ENCODE measurements around the gene TRIM54. TPM values are rescaled to one million over a fixed set of nuclear protein-coding genes. Genes with fewer than 3 reads are reported as not detected.

Gene TRIM54
- total and polyA plus RNA-seq, 2 of the 4 experiments (the other 2 are of a cell fraction) = 0.15 TPM; not detected in 1

- H4K5ac ChIP-seq (ENCODE audit: low read depth, low read length) = no peak overlapping the region
- H4K20me1 ChIP-seq (ENCODE audit: insufficient read depth, low read length) = no peaks in the 10 kb centered on the region
- no peak overlapping the region for H3K4me3 ChIP-seq (ENCODE audit: insufficient read depth, low read depth, low read length)
- in situ Hi-C loops (cut with MboI; ENCODE audit: low sequenced_read_pairs) (no loop called here), intact Hi-C loops (cut with micrococcal nuclease) (no loop called here), dilution Hi-C loops (cut with HindIII; ENCODE audit: low sequenced_read_pairs, unreplicated experiment) (no loop called here)
- H2BK5ac ChIP-seq (ENCODE audit: low read depth, low read length, poor library complexity, severe bottlenecking) = no peak overlapping the region
- BruUV-seq (replicated peaks) = no TSS peak
- POLR2A ChIA-PET (ENCODE audit: unreplicated experiment) = no interaction called here
- peaks cover 9% of the 10 kb centered on the region for H3K27me3 ChIP-seq (ENCODE audit: control insufficient read depth, insufficient read depth, low read length)
- no peak overlapping the region for H4K8ac ChIP-seq (ENCODE audit: low read depth in 2 of 2, low read length in 2 of 2)
- no peak overlapping the region for H3K56ac ChIP-seq (ENCODE audit: extremely low read depth, insufficient read depth, low read length)
- H3K4me1 ChIP-seq (ENCODE audit: control insufficient read depth, insufficient read depth, low read length) = no peaks in the 10 kb centered on the region
- H2AK9ac ChIP-seq (replicated peaks; ENCODE audit: low read depth, low read length, poor library complexity) = no peak overlapping the region
- WGBS, 2 experiments (ENCODE audit: extremely low coverage in 2 of 2, insufficient read length in 1 of 2) = 76% methylated on average over 3 of the region's 4 CpGs; no CpG with 5 or more reads in 1 of the 2 experiments
- no peak overlapping the region for H2BK15ac ChIP-seq (ENCODE audit: low read depth, low read length)
- no peak overlapping the region for H3K14ac ChIP-seq (replicated peaks; ENCODE audit: low read depth, low read length)
- H3K36me3 ChIP-seq (ENCODE audit: control insufficient read depth, insufficient read depth, low read length) = peaks cover 16% of the 10 kb centered on the region
- no peak overlapping the region for H3K23ac ChIP-seq (ENCODE audit: low read depth, low read length)
- no peak overlapping the region for H2BK120ac ChIP-seq (ENCODE audit: low read depth, low read length)
- no peak overlapping the region for H2AFZ ChIP-seq (replicated peaks; ENCODE audit: low read length, poor library complexity)
- no peaks in the 10 kb centered on the region for H3K9me3 ChIP-seq (ENCODE audit: control insufficient read depth, insufficient read depth, low read length)
- ATAC-seq (ENCODE audit: low read depth) (no peak), DNase-seq (no peak)
- no peak overlapping the region for H3K18ac ChIP-seq (ENCODE audit: low read depth, low read length)
- no peak overlapping the region for H2AK5ac ChIP-seq (ENCODE audit: low read depth, low read length)
- no peak overlapping the region for H3K27ac ChIP-seq (ENCODE audit: insufficient read depth, low read length)
- no peak overlapping the region for H2BK20ac ChIP-seq (ENCODE audit: low read depth, low read length)
- H4K91ac ChIP-seq (ENCODE audit: insufficient read depth, low read depth, low read length) = no peak overlapping the region
- H3K9ac ChIP-seq (ENCODE audit: low read depth, low read length) = no peak overlapping the region
- H3K4me2 ChIP-seq (ENCODE audit: low read depth, low read length) = no peak overlapping the region
- no peak for TF ChIP-seq POLR2A (IDR thresholded peaks at IDR 0.05; ENCODE audit: low read depth, low read length)
- CTCF ChIA-PET = interaction anchor here (1.7 kb wide), 1 partner anchor 32 kb away, joined by 5 read pairs; no protein-coding TSS in a partner anchor
- H3K9me1 ChIP-seq (ENCODE audit: insufficient read depth, low read length) = no peaks in the 10 kb centered on the region
- no peaks in the 10 kb centered on the region for H3K79me1 ChIP-seq (ENCODE audit: low read depth in 1 of 2, low read length in 2 of 2)
- no peak overlapping the region for H3K4ac ChIP-seq (ENCODE audit: low read depth, low read length)
These were observed 34.3 kb upstream of the TRIM54 start for GRCh38 chr2:27247893-27248292.

Measured in IMR-90 (cell line).